AG09319 (cell line): ENCODE results near the gene PHF3.

Experiments
- DNase-seq: peaks from one replicate; pipeline ENCODE4 v3.0.0-alpha.2; 2010; ENCODE audit warnings: low read depth; ENCODE audit errors: extremely low read depth
- CTCF ChIP-seq: IDR thresholded peaks from 2 replicates; pipeline ENCODE4 v1.5.1; 2011; ENCODE audit warnings: low read depth, mild to moderate bottlenecking, inconsistent platforms, low read length, moderate library complexity

Gene PHF3

DNA sequence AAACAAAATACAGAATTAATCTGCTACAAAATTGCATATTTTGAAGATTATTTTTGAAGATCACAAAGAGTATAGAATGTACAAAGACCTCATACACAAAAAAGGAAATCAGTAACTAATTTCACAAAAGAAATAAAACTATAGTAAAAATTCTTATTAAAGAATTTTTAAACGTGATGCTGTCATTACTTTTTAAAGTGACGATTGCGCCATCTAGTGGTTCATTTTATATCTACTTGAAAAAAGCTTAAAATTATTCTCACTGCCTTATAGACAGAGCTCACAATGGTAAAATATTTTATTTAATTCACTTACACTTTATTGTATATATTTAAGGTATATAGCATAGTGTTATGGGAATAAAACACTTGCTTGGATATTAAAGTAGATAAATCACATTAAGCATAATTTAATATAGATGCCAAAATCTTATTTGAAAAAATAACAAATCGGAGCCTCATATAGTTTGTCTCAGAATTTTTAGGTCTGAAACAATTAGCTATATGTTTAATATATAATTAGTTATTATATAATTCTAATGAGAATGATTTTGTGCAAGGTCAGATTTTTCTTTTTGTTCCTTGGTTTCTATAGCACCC lies 128.8 kb downstream of the PHF3 start:
- peak; percentile 2 for DNase-seq
- peak; percentile 22 for TF ChIP-seq CTCF
